Activated T-cell treated with anti-CD3 and anti-CD28 coated beads, Interleukin-2, amount 50 U/mL, for 4 hours (primary cell): ENCODE results near the gene HDHD5. TPM values are rescaled to one million over a fixed set of nuclear protein-coding genes. Genes with fewer than 3 reads are reported as not detected.
"Not testable (repeated sequence)": the region's sequence is repeated elsewhere in the genome, so short reads cannot be mapped to it uniquely, and the experiment has no call there.

ENCODE experiments used
- ATAC-seq, 2 donors: fragments of 200-7000 bp; cut with Tn5 transposase; one replicate each; pipeline ENCODE4 v1.10.0; 2021
- DNase-seq: peaks from one replicate; pipeline ENCODE4 v3.0.0-alpha.2; 2020
- H3K27me3 Mint-ChIP-seq: one replicate; pipeline ENCODE4 v1.8.0; 2021; ENCODE audit warnings: low read depth, mixed read lengths
- H3K36me3 Mint-ChIP-seq: one replicate; pipeline ENCODE4 v1.8.0; 2022; ENCODE audit warnings: mixed read lengths; ENCODE audit not compliant: insufficient read depth
- H3K4me1 Mint-ChIP-seq: one replicate; pipeline ENCODE4 v1.8.0; 2021; ENCODE audit warnings: low read depth, mixed read lengths
- H3K4me3 Mint-ChIP-seq: one replicate; pipeline ENCODE4 v1.8.0; 2021; ENCODE audit warnings: mild to moderate bottlenecking, moderate library complexity, mixed read lengths
- H3K9me3 Mint-ChIP-seq: one replicate; pipeline ENCODE4 v1.8.0; 2021; ENCODE audit warnings: mixed read lengths
- total RNA-seq, 3 donors: library from RNA; stranded (reverse); gene quantifications; one replicate each; pipeline ENCODE4 v1.2.1, GENCODE V29; 2021

The HDHD5 gene
- total RNA-seq, 3 donors from 2014 or later = 56.2 to 69.1 (median 68.3) TPM

- H3K36me3 Mint-ChIP-seq = no peaks in the 10 kb centered on the region
- H3K4me1 Mint-ChIP-seq = peaks cover 3% of the 10 kb centered on the region
- ATAC-seq (no peak), DNase-seq (no peak)
- H3K27me3 Mint-ChIP-seq = no peaks in the 10 kb centered on the region
- H3K4me3 Mint-ChIP-seq = peak overlapping the region; percentile 26
- no peaks in the 10 kb centered on the region for H3K9me3 Mint-ChIP-seq
Observed at GRCh38 chr22:17167486-17167885, 8.4 kb upstream of the HDHD5 start.

- H3K4me1 Mint-ChIP-seq = peaks cover 8% of the 10 kb centered on the region
- DNase-seq (no peak), ATAC-seq (no peak)
- no peak overlapping the region for H3K4me3 Mint-ChIP-seq
- no peaks in the 10 kb centered on the region for H3K36me3 Mint-ChIP-seq
- no peaks in the 10 kb centered on the region for H3K9me3 Mint-ChIP-seq
- no peaks in the 10 kb centered on the region for H3K27me3 Mint-ChIP-seq
Observed at GRCh38 chr22:17164392-17165024, 5.4 kb upstream of the HDHD5 start.

DNA sequence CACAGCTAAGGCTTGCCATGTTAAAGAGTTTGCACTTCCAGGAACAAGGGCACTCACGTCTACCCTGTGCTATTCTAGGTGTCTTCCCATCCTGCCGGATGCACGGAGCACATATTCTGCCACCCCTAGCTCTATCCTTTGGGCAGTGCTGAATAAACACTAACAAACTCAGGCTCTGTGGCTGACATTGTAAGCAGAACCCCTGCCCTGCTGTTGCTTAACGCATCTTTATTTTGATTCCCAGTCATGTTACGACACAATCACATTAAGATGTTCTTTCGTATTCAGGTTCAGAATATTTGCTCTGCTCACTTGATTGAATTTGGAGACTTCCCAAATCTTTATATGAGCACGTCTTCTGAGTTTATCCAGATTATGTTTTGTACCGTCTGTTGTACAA lies 3.7 kb upstream of the HDHD5 start:
- Mint-ChIP-seq H3K4me1 (peaks cover 13% of the 10 kb centered on the region), H3K9me3 (no peaks in the 10 kb centered on the region), H3K27me3 (no peaks in the 10 kb centered on the region), H3K36me3 (no peaks in the 10 kb centered on the region), H3K4me3 (no peak overlapping the region)
- DNase-seq (no peak), ATAC-seq (no peak)

- Mint-ChIP-seq H3K9me3 (no peaks in the 10 kb centered on the region), H3K36me3 (no peaks in the 10 kb centered on the region), H3K27me3 (no peaks in the 10 kb centered on the region), H3K4me3 (no peak overlapping the region), H3K4me1 (peaks cover 18% of the 10 kb centered on the region)
- DNase-seq (no peak), ATAC-seq (no peak)
Observed at GRCh38 chr22:17161991-17162390, 2.9 kb upstream of the HDHD5 start.

- H3K4me1 Mint-ChIP-seq = peaks cover 33% of the 10 kb centered on the region
- peak overlapping the region; percentile 85 for H3K4me3 Mint-ChIP-seq
- no peaks in the 10 kb centered on the region for H3K27me3 Mint-ChIP-seq
- peak; percentile 61 for ATAC-seq
- DNase-seq = peak; percentile 44
- no peaks in the 10 kb centered on the region for H3K9me3 Mint-ChIP-seq
- H3K36me3 Mint-ChIP-seq = peaks cover 6% of the 10 kb centered on the region
Observed at GRCh38 chr22:17159504-17159951, 451 bp upstream of the HDHD5 start.

GRCh38 chr22:17158176-17158567 lies 905 bp downstream of the HDHD5 start:
- peaks cover 6% of the 10 kb centered on the region for H3K36me3 Mint-ChIP-seq
- H3K27me3 Mint-ChIP-seq = no peaks in the 10 kb centered on the region
- no peak for ATAC-seq
- H3K4me3 Mint-ChIP-seq = peak overlapping the region; percentile 85
- peaks cover 35% of the 10 kb centered on the region for H3K4me1 Mint-ChIP-seq
- DNase-seq = no peak
- H3K9me3 Mint-ChIP-seq = no peaks in the 10 kb centered on the region

DNA sequence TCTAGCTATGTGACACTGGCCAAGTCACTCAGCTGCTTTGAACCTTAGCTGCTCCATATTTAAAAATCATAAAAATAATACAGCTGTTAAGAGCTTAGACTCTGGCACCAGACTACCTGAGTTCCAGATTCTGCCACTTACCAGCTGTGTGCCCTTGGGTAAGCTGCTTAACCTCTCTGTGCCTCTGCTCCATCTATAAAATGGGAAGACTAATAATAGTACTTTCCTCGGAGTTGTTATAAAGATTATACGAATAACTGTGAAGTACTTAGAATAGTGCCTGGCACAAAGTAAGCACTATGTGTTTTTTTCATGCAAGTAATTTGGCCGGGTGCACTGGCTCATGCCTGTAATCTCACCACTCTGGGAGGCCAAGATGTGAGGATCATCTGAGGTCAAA lies 1.4 kb downstream of the HDHD5 start:
- no peaks in the 10 kb centered on the region for H3K27me3 Mint-ChIP-seq
- H3K9me3 Mint-ChIP-seq = no peaks in the 10 kb centered on the region
- ATAC-seq (no peak), DNase-seq (no peak)
- peaks cover 35% of the 10 kb centered on the region for H3K4me1 Mint-ChIP-seq
- H3K4me3 Mint-ChIP-seq = peak overlapping the region; percentile 85
- peaks cover 6% of the 10 kb centered on the region for H3K36me3 Mint-ChIP-seq

DNA sequence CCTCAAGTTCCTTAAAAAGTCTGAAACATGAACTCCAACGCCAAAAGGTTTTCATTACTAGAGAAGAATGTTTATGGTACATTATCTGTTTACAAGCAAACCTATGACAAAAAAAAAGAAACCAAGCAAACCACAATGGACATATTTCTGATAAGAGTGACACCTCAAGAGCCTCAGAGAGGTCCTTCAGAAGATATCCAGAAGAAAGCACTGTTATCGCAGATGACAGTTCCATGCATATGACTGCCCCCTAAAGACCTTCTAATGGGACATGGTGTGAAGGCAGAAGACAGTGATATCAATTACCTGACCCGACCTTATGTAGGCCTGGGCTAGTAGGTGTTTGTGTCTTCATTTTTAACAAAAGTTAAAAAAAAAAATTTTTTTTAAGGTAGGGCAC lies 3.1 kb downstream of the HDHD5 start:
- Mint-ChIP-seq H3K36me3 (peaks cover 10% of the 10 kb centered on the region), H3K27me3 (no peaks in the 10 kb centered on the region), H3K4me3 (peak overlapping the region; percentile 4), H3K9me3 (no peaks in the 10 kb centered on the region), H3K4me1 (peaks cover 39% of the 10 kb centered on the region)
- DNase-seq (no peak), ATAC-seq (no peak)

DNA sequence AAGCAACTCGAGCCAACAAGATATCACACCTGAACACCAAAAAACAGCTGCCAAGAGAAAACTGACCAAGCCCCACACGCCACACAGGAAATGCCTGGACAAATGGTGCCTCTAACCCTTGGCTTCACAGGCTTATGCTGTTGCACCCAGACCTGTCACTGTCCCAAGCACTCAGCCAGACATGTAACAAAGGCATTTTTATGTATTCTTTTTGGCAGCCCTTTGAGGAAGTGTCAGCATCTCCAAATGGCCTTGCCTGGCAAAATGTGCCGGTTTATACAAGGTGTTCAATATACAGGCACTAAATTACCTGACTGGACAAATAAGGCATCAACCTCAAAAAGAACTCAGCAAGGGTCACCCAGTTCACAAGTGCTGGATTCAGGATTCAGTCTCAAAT lies 6.1 kb downstream of the HDHD5 start:
- no peak for DNase-seq
- Mint-ChIP-seq H3K27me3 (no peaks in the 10 kb centered on the region), H3K4me1 (peaks cover 35% of the 10 kb centered on the region), H3K9me3 (no peaks in the 10 kb centered on the region), H3K36me3 (peaks cover 10% of the 10 kb centered on the region), H3K4me3 (no peak overlapping the region)
- ATAC-seq = no peak

- H3K27me3 Mint-ChIP-seq = no peaks in the 10 kb centered on the region
- peaks cover 28% of the 10 kb centered on the region for H3K4me1 Mint-ChIP-seq
- H3K9me3 Mint-ChIP-seq = no peaks in the 10 kb centered on the region
- DNase-seq (no peak), ATAC-seq (no peak)
- H3K36me3 Mint-ChIP-seq = peaks cover 14% of the 10 kb centered on the region
- no peak overlapping the region for H3K4me3 Mint-ChIP-seq
Observed at GRCh38 chr22:17152340-17152739, 6.7 kb downstream of the HDHD5 start.

GRCh38 chr22:17149076-17149815 lies 9.8 kb downstream of the HDHD5 start:
- ATAC-seq = no peak
- H3K27me3 Mint-ChIP-seq = no peaks in the 10 kb centered on the region

GRCh38 chr22:17147458-17147857 lies 11.6 kb downstream of the HDHD5 start:
- not testable (repeated sequence) for ATAC-seq, H3K9me3 Mint-ChIP-seq, H3K27me3 Mint-ChIP-seq, H3K4me3 Mint-ChIP-seq, H3K4me1 Mint-ChIP-seq, DNase-seq
- peaks cover 18% of the 10 kb centered on the region for H3K36me3 Mint-ChIP-seq

More at GRCh38 chr22:17149076-17149815, 9.8 kb downstream of the HDHD5 start:
- H3K36me3 Mint-ChIP-seq = peaks cover 8% of the 10 kb centered on the region
- peaks cover 12% of the 10 kb centered on the region for H3K4me1 Mint-ChIP-seq
- no peak for DNase-seq
- H3K9me3 Mint-ChIP-seq = no peaks in the 10 kb centered on the region
- no peak overlapping the region for H3K4me3 Mint-ChIP-seq

GRCh38 chr22:17145021-17145680 lies 13.9 kb downstream of the HDHD5 start:
- H3K4me3 Mint-ChIP-seq = no peak overlapping the region
- no peak for ATAC-seq

DNA sequence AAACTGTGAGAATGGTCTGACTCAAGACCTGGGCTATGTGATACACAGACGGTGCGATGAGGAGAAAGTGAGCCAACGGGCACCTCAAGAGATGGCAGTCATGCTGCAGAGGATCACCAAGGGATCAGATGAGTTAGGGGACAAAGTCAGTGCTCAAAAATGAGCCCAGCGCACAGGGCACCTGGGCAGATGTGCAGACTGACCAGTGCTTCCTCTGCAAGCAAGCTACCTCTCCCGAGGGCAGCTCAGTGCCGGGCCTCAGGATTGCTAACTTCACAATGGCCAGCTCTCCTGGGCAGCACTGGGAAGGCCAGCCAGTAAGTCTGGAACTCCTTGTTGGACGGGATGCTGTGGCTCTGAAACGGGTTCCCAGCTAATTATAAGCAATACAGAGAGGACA lies 15.3 kb downstream of the HDHD5 start:
- no peaks in the 10 kb centered on the region for H3K4me1 Mint-ChIP-seq
- H3K27me3 Mint-ChIP-seq = no peaks in the 10 kb centered on the region
- H3K36me3 Mint-ChIP-seq = peaks cover 26% of the 10 kb centered on the region
- no peak for DNase-seq
- no peak for ATAC-seq
- no peaks in the 10 kb centered on the region for H3K9me3 Mint-ChIP-seq
- no peak overlapping the region for H3K4me3 Mint-ChIP-seq

More at GRCh38 chr22:17145021-17145680, 13.9 kb downstream of the HDHD5 start:
- Mint-ChIP-seq H3K4me1 (no peaks in the 10 kb centered on the region), H3K36me3 (peaks cover 25% of the 10 kb centered on the region), H3K27me3 (no peaks in the 10 kb centered on the region), H3K9me3 (no peaks in the 10 kb centered on the region)
- no peak for DNase-seq

- Mint-ChIP-seq H3K36me3 (peaks cover 32% of the 10 kb centered on the region), H3K9me3 (no peaks in the 10 kb centered on the region), H3K27me3 (no peaks in the 10 kb centered on the region), H3K4me1 (no peaks in the 10 kb centered on the region), H3K4me3 (no peak overlapping the region)
- DNase-seq (no peak), ATAC-seq (no peak)
Observed at GRCh38 chr22:17143101-17143500, 16.0 kb downstream of the HDHD5 start.
